HFFc6 (cell line): Measurements from ENCODE around the gene PHKA2. TPM values are rescaled to one million over a fixed set of nuclear protein-coding genes. Genes with fewer than 3 reads are reported as not detected.

Experiments used
- DNase-seq: peaks from one replicate; pipeline ENCODE4 v3.0.0-alpha.2; 2018
- H3K27ac Mint-ChIP-seq: 2 replicates; pipeline ENCODE4 v1.8.0; 2020; ENCODE audit warnings: mild to moderate bottlenecking, mixed read lengths
- H3K27me3 Mint-ChIP-seq: 2 replicates; pipeline ENCODE4 v1.8.0; 2021; ENCODE audit warnings: mild to moderate bottlenecking, moderate library complexity, mixed read lengths; ENCODE audit not compliant: insufficient read depth
- H3K36me3 Mint-ChIP-seq: 2 replicates; pipeline ENCODE4 v1.8.0; 2021; ENCODE audit warnings: low read depth, mixed read lengths
- H3K4me1 Mint-ChIP-seq: 2 replicates; pipeline ENCODE4 v1.8.0; 2020; ENCODE audit warnings: low read depth, mixed read lengths
- H3K4me3 Mint-ChIP-seq: 2 replicates; pipeline ENCODE4 v1.8.0; 2020; ENCODE audit warnings: mild to moderate bottlenecking, moderate library complexity, mixed read lengths
- H3K9me3 Mint-ChIP-seq: 2 replicates; pipeline ENCODE4 v1.8.0; 2020; ENCODE audit warnings: mild to moderate bottlenecking, mixed read lengths
- total RNA-seq, 6 experiments: library from RNA; stranded (reverse); fragmentation: NEBNext Ultra II Directional; extraction: Animal tissue kit (Norgen Biotek cat#: 25700); gene quantifications; 2 replicates in 1 of 6; 3 replicates in 5 of 6; pipeline ENCODE4 v1.2.3, GENCODE V29; 2021
- TF ChIP-seq, protein P1 (sequence below): fragments of 200-600 bp; sonication (generic); IDR thresholded peaks from 2 replicates; pipeline ENCODE4 v1.5.0; 2021; ENCODE audit warnings: antibody characterized with exemption, mild to moderate bottlenecking

The PHKA2 gene
- total RNA-seq, 6 experiments from 2014 or later, result 12.2 to 18.2 (median 16.9) TPM

- no peak for DNase-seq
- H3K36me3 Mint-ChIP-seq, result peaks cover 9% of the 10 kb centered on the region
- no peak overlapping the region for H3K4me3 Mint-ChIP-seq
- no peaks in the 10 kb centered on the region for H3K4me1 Mint-ChIP-seq
- no peaks in the 10 kb centered on the region; the same call in 1 of the 2 replicates for H3K27me3 Mint-ChIP-seq
- H3K27ac Mint-ChIP-seq, result no peak overlapping the region
- H3K9me3 Mint-ChIP-seq, result no peaks in the 10 kb centered on the region
- TF ChIP-seq, protein P1, sequence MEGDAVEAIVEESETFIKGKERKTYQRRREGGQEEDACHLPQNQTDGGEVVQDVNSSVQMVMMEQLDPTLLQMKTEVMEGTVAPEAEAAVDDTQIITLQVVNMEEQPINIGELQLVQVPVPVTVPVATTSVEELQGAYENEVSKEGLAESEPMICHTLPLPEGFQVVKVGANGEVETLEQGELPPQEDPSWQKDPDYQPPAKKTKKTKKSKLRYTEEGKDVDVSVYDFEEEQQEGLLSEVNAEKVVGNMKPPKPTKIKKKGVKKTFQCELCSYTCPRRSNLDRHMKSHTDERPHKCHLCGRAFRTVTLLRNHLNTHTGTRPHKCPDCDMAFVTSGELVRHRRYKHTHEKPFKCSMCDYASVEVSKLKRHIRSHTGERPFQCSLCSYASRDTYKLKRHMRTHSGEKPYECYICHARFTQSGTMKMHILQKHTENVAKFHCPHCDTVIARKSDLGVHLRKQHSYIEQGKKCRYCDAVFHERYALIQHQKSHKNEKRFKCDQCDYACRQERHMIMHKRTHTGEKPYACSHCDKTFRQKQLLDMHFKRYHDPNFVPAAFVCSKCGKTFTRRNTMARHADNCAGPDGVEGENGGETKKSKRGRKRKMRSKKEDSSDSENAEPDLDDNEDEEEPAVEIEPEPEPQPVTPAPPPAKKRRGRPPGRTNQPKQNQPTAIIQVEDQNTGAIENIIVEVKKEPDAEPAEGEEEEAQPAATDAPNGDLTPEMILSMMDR, result no peak
These were observed 59.3 kb downstream of the PHKA2 start for GRCh38 chrX:18924507-18925088.

GRCh38 chrX:18920566-18920965 lies 63.3 kb downstream of the PHKA2 start:
- H3K27me3 Mint-ChIP-seq, result no peaks in the 10 kb centered on the region; the same call in 1 of the 2 replicates
- no peaks in the 10 kb centered on the region for H3K4me1 Mint-ChIP-seq
- TF ChIP-seq, protein P1, result no peak
- H3K27ac Mint-ChIP-seq, result no peak overlapping the region
- DNase-seq, result no peak
- no peaks in the 10 kb centered on the region for H3K9me3 Mint-ChIP-seq
- H3K4me3 Mint-ChIP-seq, result no peak overlapping the region
- peaks cover 26% of the 10 kb centered on the region for H3K36me3 Mint-ChIP-seq

DNA sequence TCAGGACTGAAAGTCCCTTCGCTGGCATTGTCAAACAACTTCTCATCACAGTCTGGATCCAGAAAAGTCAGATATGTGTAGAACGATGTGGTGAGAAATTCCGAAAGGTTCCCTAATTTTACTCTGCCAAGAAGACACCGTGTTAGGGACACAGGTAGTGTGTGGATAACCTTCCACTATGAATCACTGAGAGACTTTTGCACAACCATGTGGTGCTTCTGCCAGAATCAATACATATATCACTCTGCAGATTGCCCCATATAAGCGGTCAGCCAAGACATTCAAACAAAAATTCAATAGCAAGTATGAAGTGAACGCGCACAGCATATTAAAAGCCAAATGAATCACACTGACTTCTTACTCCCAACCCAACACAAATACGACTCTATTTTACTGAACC lies 63.8 kb downstream of the PHKA2 start:
- H3K27ac Mint-ChIP-seq, result no peak overlapping the region
- no peaks in the 10 kb centered on the region; the same call in 1 of the 2 replicates for H3K27me3 Mint-ChIP-seq
- no peaks in the 10 kb centered on the region for H3K4me1 Mint-ChIP-seq
- TF ChIP-seq, protein P1, result no peak
- no peak overlapping the region for H3K4me3 Mint-ChIP-seq
- no peaks in the 10 kb centered on the region for H3K9me3 Mint-ChIP-seq
- DNase-seq, result no peak
- peaks cover 26% of the 10 kb centered on the region for H3K36me3 Mint-ChIP-seq

GRCh38 chrX:18917831-18918230 lies 66.1 kb downstream of the PHKA2 start:
- TF ChIP-seq, protein P1, result no peak
- Mint-ChIP-seq H3K27me3 (no peaks in the 10 kb centered on the region), H3K9me3 (no peaks in the 10 kb centered on the region), H3K4me3 (no peak overlapping the region), H3K36me3 (peaks cover 26% of the 10 kb centered on the region), H3K4me1 (no peaks in the 10 kb centered on the region), H3K27ac (no peak overlapping the region)
- DNase-seq, result no peak

DNA sequence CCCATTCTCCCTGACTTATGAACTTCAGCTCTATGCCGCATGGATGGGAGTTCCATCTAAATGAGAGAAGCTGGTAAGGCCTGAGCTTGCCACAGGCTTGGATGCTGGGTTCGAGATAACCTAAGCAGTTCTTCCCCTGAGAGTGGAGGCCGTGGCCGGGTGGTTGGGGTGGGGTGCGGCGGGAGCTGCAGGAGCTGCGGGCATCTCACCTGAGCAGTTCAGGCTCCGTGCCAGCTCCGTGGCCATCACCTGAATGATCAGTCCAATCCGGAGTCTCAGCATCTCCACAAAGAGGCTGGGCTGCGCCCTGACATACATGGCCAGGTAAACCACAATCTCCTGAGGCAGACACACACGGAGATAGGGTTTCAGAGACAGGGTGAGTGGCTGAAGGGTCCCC lies 77.6 kb downstream of the PHKA2 start:
- Mint-ChIP-seq H3K27me3 (no peaks in the 10 kb centered on the region), H3K27ac (no peak overlapping the region), H3K4me3 (no peak overlapping the region), H3K4me1 (no peaks in the 10 kb centered on the region), H3K9me3 (no peaks in the 10 kb centered on the region), H3K36me3 (no peaks in the 10 kb centered on the region)
- TF ChIP-seq, protein P1, result no peak
- no peak for DNase-seq
